HepG2 (cell line): ENCODE measurements around the gene DNASE1L2. TPM values are rescaled to one million over a fixed set of nuclear protein-coding genes. Genes with fewer than 3 reads are reported as not detected.
A peak's percentile ranks its signal among the peaks of the same experiment; 100 is the strongest.

Experiments
- ATAC-seq: fragments of 200-7000 bp; cut with Tn5 transposase; 3 replicates; pipeline ENCODE4 v1.9.1; 2020; ENCODE audit warnings: mild to moderate bottlenecking, moderate library complexity
- BruUV-seq: library from RNA; stranded (reverse); fragments of 400-500 nt; replicated peaks from 2 replicates; lab custom pipeline; 2021; lab: Mats Ljungman, UMichigan
- CTCF ChIA-PET: fragments of 300-600 bp; formaldehyde crosslinking; extraction: SDS; loops from one replicate; lab custom pipeline; 2021; ENCODE audit warnings: low total read pairs, inconsistent platforms, low intra/inter-chr PET ratio; lab: Yijun Ruan, JAX
- POLR2A ChIA-PET: fragments of 350-600 bp; sonication (Branson Sonifier 250); formaldehyde crosslinking; loops from one replicate; lab custom pipeline; 2020; ENCODE audit warnings: antibody characterized with exemption, inconsistent platforms; lab: Yijun Ruan, JAX
- DNase-seq: peaks from one replicate; pipeline ENCODE4 v3.0.0-alpha.2; 2015; ENCODE audit warnings: low spot score
- FAIRE-seq: peaks from 3 replicates; lab custom pipeline; 2011; peaks lifted over from hg19 to GRCh38; lab: Jason Lieb, UNC
- H2AFZ ChIP-seq: one replicate; pipeline ENCODE4 v1.6.1; 2011; ENCODE audit warnings: low read length, inconsistent platforms
- H3K27ac ChIP-seq: fragments of 300-600 bp; 3 replicates; pipeline ENCODE4 v1.8.0; 2011; ENCODE audit warnings: mixed run types, mild to moderate bottlenecking, mixed read lengths, low read length, inconsistent platforms; ENCODE audit not compliant: insufficient read depth; ENCODE audit errors: extremely low read length
- H3K27me3 ChIP-seq, 2 experiments: fragments of 200-600 bp in 1 of 2; 2 replicates in 1 of 2; 3 replicates in 1 of 2; pipeline versions ENCODE4 v1.6.0 to v1.8.0; 2011; ENCODE audit warnings: low read length in 2 of 2, mild to moderate bottlenecking in 2 of 2, moderate library complexity in 2 of 2, inconsistent platforms in 1 of 2; ENCODE audit not compliant: insufficient read depth in 2 of 2, control insufficient read depth in 1 of 2
- H3K36me3 ChIP-seq, 2 experiments: fragments of 200-600 bp in 1 of 2; replicated peaks in 1 of 2; 2 replicates in 1 of 2; 3 replicates in 1 of 2; pipeline versions ENCODE4 v1.5.1 to v1.8.0; 2011; ENCODE audit warnings: low read length in 2 of 2, inconsistent platforms in 1 of 2; ENCODE audit not compliant: insufficient read depth in 2 of 2, control insufficient read depth in 1 of 2
- H3K4me1 ChIP-seq: 2 replicates; pipeline ENCODE4 v1.5.1; 2012; ENCODE audit warnings: low read length, inconsistent platforms; ENCODE audit not compliant: insufficient read depth
- H3K4me2 ChIP-seq: 2 replicates; pipeline ENCODE4 v1.6.0; 2011; ENCODE audit warnings: low read depth, low read length, inconsistent platforms
- H3K4me3 ChIP-seq, 3 experiments: fragments of 200-600 bp in 1 of 3; sonication (generic), shearing (Covaris generic) in 1 of 3; replicated peaks in 1 of 3; 2 replicates each; pipeline ENCODE4 v1.5.1; 2011 to 2016; ENCODE audit warnings: low read length in 3 of 3, inconsistent platforms in 2 of 3, low read depth in 2 of 3, mild to moderate bottlenecking in 2 of 3, control low read depth in 1 of 3, mixed read lengths in 1 of 3; ENCODE audit not compliant: insufficient read depth in 1 of 3
- H3K79me2 ChIP-seq: one replicate; pipeline ENCODE4 v1.6.1; 2011; ENCODE audit warnings: low read length, inconsistent platforms; ENCODE audit not compliant: insufficient read depth
- H3K9ac ChIP-seq: 2 replicates; pipeline ENCODE4 v1.6.0; 2011; ENCODE audit warnings: mild to moderate bottlenecking, low read depth, low read length, inconsistent platforms; ENCODE audit not compliant: insufficient read depth
- H3K9me3 ChIP-seq: 2 replicates; pipeline ENCODE4 v1.5.1; 2012; ENCODE audit warnings: mild to moderate bottlenecking, low read length
- H4K20me1 ChIP-seq: 2 replicates; pipeline ENCODE4 v1.6.0; 2011; ENCODE audit warnings: inconsistent platforms, mild to moderate bottlenecking, low read length, moderate library complexity; ENCODE audit not compliant: insufficient read depth
- IKZF5 ChIP-seq: IDR thresholded peaks from 2 replicates; pipeline ENCODE4 v1.6.1; 2018; ENCODE audit warnings: missing genetic modification reagents, mild to moderate bottlenecking, missing compliant biosample characterization
- LCORL ChIP-seq, 2 experiments: fragments of 450-650 bp in 1 of 2; sonication (generic) in 1 of 2; formaldehyde crosslinking in 1 of 2; IDR thresholded peaks; 2 replicates each; pipeline versions ENCODE4 v1.5.0 to v1.6.1; 2017 to 2020; ENCODE audit warnings: antibody characterized with exemption in 1 of 2, missing genetic modification reagents in 1 of 2
- POGZ ChIP-seq: sonication (generic); formaldehyde crosslinking; IDR thresholded peaks from 2 replicates; pipeline ENCODE4 v1.4.0; 2020; ENCODE audit warnings: mild to moderate bottlenecking, missing genetic modification reagents
- SP4 ChIP-seq: sonication (generic); formaldehyde crosslinking; IDR thresholded peaks from 2 replicates; pipeline ENCODE4 v1.8.1; 2023; ENCODE audit warnings: mild to moderate bottlenecking, missing genetic modification reagents
- ZFP91 ChIP-seq: sonication (generic); formaldehyde crosslinking; IDR thresholded peaks from 2 replicates; pipeline ENCODE4 v1.9.0; 2022; ENCODE audit warnings: missing genetic modification reagents, mild to moderate bottlenecking, borderline replicate concordance
- ZNF563 ChIP-seq: sonication (generic); formaldehyde crosslinking; IDR thresholded peaks from 2 replicates; pipeline ENCODE4 v1.8.0; 2022; ENCODE audit warnings: mild to moderate bottlenecking, moderate library complexity, missing genetic modification reagents
- ZNF687 ChIP-seq: sonication (generic); formaldehyde crosslinking; IDR thresholded peaks from 2 replicates; pipeline ENCODE4 v1.5.1; 2020; ENCODE audit warnings: mild to moderate bottlenecking, missing genetic modification reagents, moderate library complexity
- ZNF703 ChIP-seq: sonication (generic); formaldehyde crosslinking; IDR thresholded peaks from 2 replicates; pipeline ENCODE4 v1.5.1; 2020; ENCODE audit warnings: missing genetic modification reagents, mild to moderate bottlenecking, moderate library complexity, borderline replicate concordance
- ZNF710 ChIP-seq: sonication (generic); formaldehyde crosslinking; IDR thresholded peaks from 2 replicates; pipeline ENCODE4 v1.5.0; 2020; ENCODE audit warnings: mild to moderate bottlenecking, missing genetic modification reagents, borderline replicate concordance
- WGBS: methylation state at CpG from one replicate; pipeline ENCODE4 v1.1.6; 2017; ENCODE audit warnings: low lambda C conversion rate; 5-methylcytosine and 5-hydroxymethylcytosine counted together
- in situ Hi-C: cut with HindIII; loops from 2 replicates; pipeline ENCODE4 v1.10.0; 2017; ENCODE audit warnings: low pct_unique_long_range_greater_than_20kb; ENCODE audit not compliant: extremely low pct_ligation_motif_present
- intact Hi-C: fragments of 100-400 bp; cut with micrococcal nuclease; formaldehyde crosslinking; loops from one replicate; pipeline ENCODE4 v1.10.0; 2022; ENCODE audit not compliant: unreplicated experiment
- polyA plus RNA-seq, 8 experiments: library from polyadenylated mRNA; depleted of rRNA in 3 of 8; stranded (reverse) in 7 of 8; unstranded in 1 of 8; fragments of >200 nt; fragmentation: Illumina TruSeq in 4 of 8; extraction: Trizol in 4 of 8; gene quantifications; 2 replicates each; pipeline versions ENCODE4 v1.2.1 to v1.2.3, GENCODE V29; 2011 to 2016; ENCODE audit warnings: low read depth in 4 of 8, missing spikeins in 1 of 8, mixed read lengths in 1 of 8; ENCODE audit not compliant: insufficient read depth in 1 of 8
- total RNA-seq, 5 experiments: library from RNA; depleted of rRNA; stranded (reverse); fragments of >200 nt; fragmentation: Illumina TruSeq; extraction: Trizol; gene quantifications; 2 replicates each; pipeline ENCODE4 v1.2.3, GENCODE V29; 2016; ENCODE audit warnings: low read depth in 1 of 5
- TF ChIP-seq, protein P1 (sequence below): sonication (generic); formaldehyde crosslinking; IDR thresholded peaks from 2 replicates; pipeline ENCODE4 v1.5.0; 2020; ENCODE audit warnings: mild to moderate bottlenecking, missing genetic modification reagents

DNASE1L2 gene
- total and polyA plus RNA-seq, 2 of the 13 experiments (the other 11 are each of a cell fraction or from before 2014, with no cell fraction given) = 0.44 to 0.50 TPM

- Histone ChIP-seq H3K27ac (peak overlapping the region; percentile 48), H3K4me2 (peak overlapping the region; percentile 61), H3K4me1 (peaks cover 52% of the 10 kb centered on the region), H3K4me3 (peak overlapping the region in 1 of 3 experiments; percentile 45; a peak in 2 of 6 replicates), H4K20me1 (no peaks in the 10 kb centered on the region), H2AFZ (no peak overlapping the region), H3K9ac (peak overlapping the region; percentile 56), H3K79me2 (no peaks in the 10 kb centered on the region), H3K9me3 (no peaks in the 10 kb centered on the region), H3K36me3 (no peaks in the 10 kb centered on the region), H3K27me3 (0 out of 5 replicates have a peak, but pooled peaks cover 0 to 5% of the 10 kb centered on the region in 2 experiments)
- BruUV-seq = no TSS peak
- in situ Hi-C loops = no loop called here
- intact Hi-C loops = no loop called here
- CTCF ChIA-PET = no interaction called here
- ATAC-seq = no peak; the same call in 1 of the 3 replicates
- WGBS = 10% methylated on average over 10 of the region's 25 CpGs
- no peak for FAIRE-seq
- DNase-seq = peak; percentile 35
- POLR2A ChIA-PET = interaction anchor here (0.8 to 3.5 kb wide), 6 partner anchors 14 to 62 kb away, joined by 3 to 29 read pairs (median 4); partner anchors contain the start of genes ECI1, PGP and TRAF7
- TF ChIP-seq LCORL (IDR thresholded peaks at IDR 0.05) (no peak), LCORL (CRISPR knock-in tag; IDR thresholded peaks at IDR 0.05) (0 out of 2 replicates have a peak, but pooled peaks have one; percentile 22), ZNF703 (CRISPR knock-in tag) (no peak), ZFP91 (CRISPR knock-in tag) (0 out of 2 replicates have a peak, but pooled peaks have one; percentile 43), ZNF710 (CRISPR knock-in tag) (0 out of 2 replicates have a peak, but pooled peaks have one; percentile 19), IKZF5 (CRISPR knock-in tag) (0 out of 2 replicates have a peak, but pooled peaks have one; percentile 27), ZNF687 (CRISPR knock-in tag) (0 out of 2 replicates have a peak, but pooled peaks have one; percentile 31), ZNF563 (CRISPR knock-in tag) (peak; percentile 34; the same call in 1 of the 2 replicates), SP4 (CRISPR knock-in tag) (0 out of 2 replicates have a peak, but pooled peaks have one; percentile 36), POGZ (CRISPR knock-in tag) (0 out of 2 replicates have a peak, but pooled peaks have one; percentile 36)
- TF ChIP-seq, protein P1, sequence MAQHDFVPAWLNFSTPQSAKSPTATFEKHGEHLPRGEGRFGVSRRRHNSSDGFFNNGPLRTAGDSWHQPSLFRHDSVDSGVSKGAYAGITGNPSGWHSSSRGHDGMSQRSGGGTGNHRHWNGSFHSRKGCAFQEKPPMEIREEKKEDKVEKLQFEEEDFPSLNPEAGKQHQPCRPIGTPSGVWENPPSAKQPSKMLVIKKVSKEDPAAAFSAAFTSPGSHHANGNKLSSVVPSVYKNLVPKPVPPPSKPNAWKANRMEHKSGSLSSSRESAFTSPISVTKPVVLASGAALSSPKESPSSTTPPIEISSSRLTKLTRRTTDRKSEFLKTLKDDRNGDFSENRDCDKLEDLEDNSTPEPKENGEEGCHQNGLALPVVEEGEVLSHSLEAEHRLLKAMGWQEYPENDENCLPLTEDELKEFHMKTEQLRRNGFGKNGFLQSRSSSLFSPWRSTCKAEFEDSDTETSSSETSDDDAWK (CRISPR knock-in tag) = no peak
These were observed 45.4 kb upstream of the DNASE1L2 start for GRCh38 chr16:2190659-2191445.
